Mononuclear cell (primary cell): ENCODE results near the gene ERMAP. TPM values are rescaled to one million over a fixed set of nuclear protein-coding genes. Genes with fewer than 3 reads are reported as not detected.

ENCODE experiments used
- H3K27me3 ChIP-seq: 2 replicates; pipeline ENCODE4 v1.6.0; 2011; ENCODE audit warnings: low read length, control low read depth; ENCODE audit not compliant: insufficient read depth
- H3K4me1 ChIP-seq: 2 replicates; pipeline ENCODE4 v1.5.1; 2011; ENCODE audit warnings: mild to moderate bottlenecking, low read length, control low read depth; ENCODE audit not compliant: insufficient read depth
- H3K4me3 ChIP-seq: 2 replicates; pipeline ENCODE4 v1.5.1; 2011; ENCODE audit warnings: mild to moderate bottlenecking, low read length, moderate library complexity
- H3K9me3 ChIP-seq: 2 replicates; pipeline ENCODE4 v1.5.1; 2011; ENCODE audit warnings: low read depth, mild to moderate bottlenecking, control low read depth, low read length
- total RNA-seq: library from RNA; depleted of rRNA; stranded (reverse); fragments of >200 nt; gene quantifications from one replicate; pipeline ENCODE4 v1.2.3, GENCODE V29; 2012

ERMAP gene
- total RNA-seq, 1 donor, result 6.4 TPM

GRCh38 chr1:42891465-42892138 lies 74.7 kb downstream of the ERMAP start:
- no peaks in the 10 kb centered on the region for H3K9me3 ChIP-seq
- H3K4me1 ChIP-seq, result no peaks in the 10 kb centered on the region
- no peak overlapping the region for H3K4me3 ChIP-seq
- no peaks in the 10 kb centered on the region for H3K27me3 ChIP-seq

Other genes with a start within 250 kb of the ERMAP start
- 26.1 TPM for gene PPIH, start 158.7 kb upstream of the ERMAP start, total RNA-seq
- gene YBX1, start 134.7 kb upstream of the ERMAP start, total RNA-seq, result 446 TPM
- gene CLDN19, start 76.9 kb upstream of the ERMAP start, total RNA-seq, result under 0.01 TPM
- gene P3H1, start 50.1 kb upstream of the ERMAP start, total RNA-seq, result 12.7 TPM
- gene C1orf50, start 49.9 kb upstream of the ERMAP start, total RNA-seq, result 6.3 TPM
- 1.0 TPM for gene TMEM269, start 32.1 kb upstream of the ERMAP start, total RNA-seq
- gene SVBP, start 275 bp downstream of the ERMAP start, total RNA-seq, result 22.5 TPM
- gene ZNF691, start 29.5 kb downstream of the ERMAP start, total RNA-seq, result 1.6 TPM
- gene SLC2A1, start 141.7 kb downstream of the ERMAP start, total RNA-seq, result 49.7 TPM